Ovary (tissue), 1 donor: ENCODE measurements around the gene CEP85.

ENCODE experiments used
- EP300 ChIP-seq: sonication (generic); formaldehyde crosslinking; IDR thresholded peaks from one replicate; pipeline ENCODE4 v1.6.1; 2017; ENCODE audit warnings: antibody characterized with exemption
- POLR2A ChIP-seq: fragments of 450-650 bp; IDR thresholded peaks from one replicate; pipeline ENCODE4 v1.6.1; 2017; ENCODE audit warnings: antibody characterized with exemption, mild to moderate bottlenecking, moderate library complexity

- TF ChIP-seq EP300 (no peak), POLR2A (no peak)
Measured at GRCh38 chr1:26259005-26259404, 25.0 kb downstream of the CEP85 start.
